Activated naive CD8-positive, alpha-beta T cell treated with anti-CD3 and anti-CD28 coated beads, Interleukin-2, amount 10 ng/mL, durations not matched to agents 7 days and 5 days (primary cell): Measurements from ENCODE around the gene CD99L2. TPM values are rescaled to one million over a fixed set of nuclear protein-coding genes. Genes with fewer than 3 reads are reported as not detected.

Experiments used
- ATAC-seq: fragments of 150-1000 bp; cut with Tn5 transposase; one replicate; pipeline ENCODE4 v1.10.0; 2021; ENCODE audit warnings: low read depth, moderate library complexity
- POLR2A ChIA-PET: fragments of 350-600 bp; sonication (Branson Sonifier 250); formaldehyde crosslinking; loops from one replicate; lab custom pipeline; 2021; ENCODE audit warnings: antibody characterized with exemption; lab: Charles Lee
- DNase-seq: peaks from one replicate; pipeline ENCODE4 v3.0.0; 2021
- H3K27ac Mint-ChIP-seq: one replicate; pipeline ENCODE4 v1.8.0; 2022; ENCODE audit warnings: mild to moderate bottlenecking, mixed read lengths
- H3K27me3 Mint-ChIP-seq: one replicate; pipeline ENCODE4 v1.8.0; 2022; ENCODE audit warnings: mild to moderate bottlenecking, moderate library complexity, mixed read lengths
- H3K36me3 Mint-ChIP-seq: one replicate; pipeline ENCODE4 v1.8.0; 2021; ENCODE audit warnings: mild to moderate bottlenecking, mixed read lengths
- H3K4me1 Mint-ChIP-seq: one replicate; pipeline ENCODE4 v1.8.0; 2021; ENCODE audit warnings: mixed read lengths
- H3K4me3 Mint-ChIP-seq: one replicate; pipeline ENCODE4 v1.8.0; 2022; ENCODE audit warnings: mild to moderate bottlenecking, moderate library complexity, mixed read lengths
- H3K9me3 Mint-ChIP-seq: one replicate; pipeline ENCODE4 v1.8.0; 2021; ENCODE audit warnings: mixed read lengths
- total RNA-seq, 2 experiments: library from RNA; stranded (reverse); gene quantifications; one replicate each; pipeline ENCODE4 v1.2.3, GENCODE V29; 2021

The CD99L2 gene
- total RNA-seq, 2 experiments from 2014 or later = 18.5 to 19.6 TPM

- Mint-ChIP-seq H3K27ac (no peak overlapping the region), H3K9me3 (no peaks in the 10 kb centered on the region), H3K36me3 (peaks cover 15% of the 10 kb centered on the region), H3K4me1 (peaks cover 6% of the 10 kb centered on the region), H3K4me3 (no peak overlapping the region), H3K27me3 (no peaks in the 10 kb centered on the region)
- DNase-seq (no peak), ATAC-seq (no peak)
- POLR2A ChIA-PET = no interaction called here
Measured at GRCh38 chrX:150757371-150757770, 141.1 kb downstream of the CD99L2 start.

- peaks cover 6% of the 10 kb centered on the region for H3K4me1 Mint-ChIP-seq
- peaks cover 21% of the 10 kb centered on the region for H3K36me3 Mint-ChIP-seq
- no peak for ATAC-seq
- no peak overlapping the region for H3K4me3 Mint-ChIP-seq
- H3K27me3 Mint-ChIP-seq = no peaks in the 10 kb centered on the region
- no peak overlapping the region for H3K27ac Mint-ChIP-seq
- POLR2A ChIA-PET = no interaction called here
- no peaks in the 10 kb centered on the region for H3K9me3 Mint-ChIP-seq
- DNase-seq = no peak
Measured at GRCh38 chrX:150753968-150754367, 144.5 kb downstream of the CD99L2 start.

GRCh38 chrX:150753357-150753756, 145.1 kb downstream of the CD99L2 start:
- DNase-seq (no peak), ATAC-seq (no peak)
- H3K4me1 Mint-ChIP-seq = peaks cover 6% of the 10 kb centered on the region
- no peak overlapping the region for H3K4me3 Mint-ChIP-seq
- H3K27ac Mint-ChIP-seq = no peak overlapping the region
- no peaks in the 10 kb centered on the region for H3K27me3 Mint-ChIP-seq
- no peaks in the 10 kb centered on the region for H3K9me3 Mint-ChIP-seq
- peaks cover 21% of the 10 kb centered on the region for H3K36me3 Mint-ChIP-seq
- POLR2A ChIA-PET = no interaction called here

- no peaks in the 10 kb centered on the region for H3K27me3 Mint-ChIP-seq
- DNase-seq (no peak), ATAC-seq (no peak)
- H3K4me3 Mint-ChIP-seq = no peak overlapping the region
- no peaks in the 10 kb centered on the region for H3K9me3 Mint-ChIP-seq
- POLR2A ChIA-PET = interaction anchor here (0.7 kb wide), 1 partner anchor 357 kb away, joined by 6 read pairs; no protein-coding TSS in a partner anchor
- no peak overlapping the region for H3K27ac Mint-ChIP-seq
- peaks cover 19% of the 10 kb centered on the region for H3K36me3 Mint-ChIP-seq
- H3K4me1 Mint-ChIP-seq = peaks cover 6% of the 10 kb centered on the region
Measured at GRCh38 chrX:150752124-150752523, 146.3 kb downstream of the CD99L2 start.

- Mint-ChIP-seq H3K4me3 (no peak overlapping the region), H3K36me3 (peaks cover 39% of the 10 kb centered on the region), H3K4me1 (peaks cover 6% of the 10 kb centered on the region), H3K27ac (peak overlapping the region; percentile 69), H3K9me3 (no peaks in the 10 kb centered on the region), H3K27me3 (no peaks in the 10 kb centered on the region)
- no peak for DNase-seq
- no peak for ATAC-seq
- POLR2A ChIA-PET = no interaction called here
Measured at GRCh38 chrX:150736475-150736874, 162.0 kb downstream of the CD99L2 start.

GRCh38 chrX:150731795-150732194, 166.7 kb downstream of the CD99L2 start:
- Mint-ChIP-seq H3K27me3 (no peaks in the 10 kb centered on the region), H3K9me3 (no peaks in the 10 kb centered on the region), H3K27ac (no peak overlapping the region), H3K4me1 (peaks cover 6% of the 10 kb centered on the region), H3K4me3 (no peak overlapping the region), H3K36me3 (peaks cover 25% of the 10 kb centered on the region)
- no peak for DNase-seq
- POLR2A ChIA-PET = no interaction called here
- ATAC-seq = no peak

- no peak for ATAC-seq
- Mint-ChIP-seq H3K4me3 (no peak overlapping the region), H3K27ac (no peak overlapping the region), H3K4me1 (peaks cover 5% of the 10 kb centered on the region), H3K36me3 (peaks cover 22% of the 10 kb centered on the region), H3K9me3 (no peaks in the 10 kb centered on the region), H3K27me3 (no peaks in the 10 kb centered on the region)
- no peak for DNase-seq
- POLR2A ChIA-PET = no interaction called here
Measured at GRCh38 chrX:150730719-150731118, 167.7 kb downstream of the CD99L2 start.

GRCh38 chrX:150729956-150730355, 168.5 kb downstream of the CD99L2 start:
- no peak overlapping the region for H3K4me3 Mint-ChIP-seq
- H3K27ac Mint-ChIP-seq = no peak overlapping the region
- H3K36me3 Mint-ChIP-seq = peaks cover 20% of the 10 kb centered on the region
- DNase-seq (no peak), ATAC-seq (no peak)
- no peaks in the 10 kb centered on the region for H3K27me3 Mint-ChIP-seq
- POLR2A ChIA-PET = no interaction called here
- H3K4me1 Mint-ChIP-seq = peaks cover 4% of the 10 kb centered on the region
- H3K9me3 Mint-ChIP-seq = no peaks in the 10 kb centered on the region

- Mint-ChIP-seq H3K27ac (no peak overlapping the region), H3K27me3 (no peaks in the 10 kb centered on the region)
- POLR2A ChIA-PET = interaction anchor here (0.6 kb wide), 1 partner anchor 164 kb away, joined by 5 read pairs; no protein-coding TSS in a partner anchor
Measured at GRCh38 chrX:150719621-150720020, 178.8 kb downstream of the CD99L2 start.

More at GRCh38 chrX:150719621-150720020, 178.8 kb downstream of the CD99L2 start:
- H3K4me3 Mint-ChIP-seq = no peak overlapping the region
- no peaks in the 10 kb centered on the region for H3K9me3 Mint-ChIP-seq
- H3K36me3 Mint-ChIP-seq = peaks cover 20% of the 10 kb centered on the region
- DNase-seq (no peak), ATAC-seq (no peak)
- peaks cover 3% of the 10 kb centered on the region for H3K4me1 Mint-ChIP-seq

Other genes with a start within 250 kb of the CD99L2 start
- 10 to 100 TPM; 41.1 to 41.2 TPM for gene MTMR1, start 205.3 kb downstream of the CD99L2 start, total RNA-seq
- gene HMGB3, start 84.7 kb upstream of the CD99L2 start, total RNA-seq = 10 to 100 TPM; 32.6 to 33.8 TPM